ENCODE results near the gene PSMB5.

The PSMB5 gene

DNA sequence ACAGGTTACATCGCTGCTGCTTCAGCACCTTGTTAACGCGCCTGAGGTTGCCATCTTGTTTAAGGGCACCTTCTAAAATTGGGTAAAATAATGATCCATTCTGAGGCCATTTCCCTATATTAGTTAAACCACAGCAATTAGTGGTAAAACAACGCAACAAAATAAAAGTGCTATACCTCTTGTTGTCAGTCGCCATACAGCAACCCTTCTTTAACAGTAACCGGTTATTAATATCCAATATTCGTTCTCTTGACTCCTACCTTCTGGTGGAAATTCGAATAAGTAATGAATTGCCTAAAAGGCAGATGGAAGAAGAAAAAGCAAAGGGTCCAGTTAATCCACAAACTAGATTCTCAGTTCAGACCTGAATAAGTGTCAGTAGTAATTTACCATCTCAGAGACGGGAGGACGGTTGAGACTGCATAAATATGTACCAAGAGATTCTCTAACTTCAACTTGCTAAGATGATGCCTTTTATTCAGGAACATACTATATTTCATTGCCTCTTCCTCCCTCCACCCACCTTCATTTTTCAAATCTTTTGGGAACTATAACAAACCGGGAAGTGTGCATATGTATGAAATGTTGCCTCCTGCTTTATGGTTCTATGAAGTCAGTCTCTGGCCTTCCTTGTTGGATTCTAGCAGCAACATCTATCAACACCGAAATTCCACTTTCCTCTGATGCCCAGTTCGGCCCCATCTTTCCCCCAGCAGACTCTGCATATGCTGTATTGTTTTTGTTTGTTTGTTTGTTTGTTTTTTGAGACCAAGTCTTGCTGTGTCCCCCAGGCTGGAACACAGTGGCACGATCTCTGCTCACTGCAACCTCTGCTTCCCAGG is 824 bp upstream of the PSMB5 start:
- TF ChIP-seq, protein P1, sequence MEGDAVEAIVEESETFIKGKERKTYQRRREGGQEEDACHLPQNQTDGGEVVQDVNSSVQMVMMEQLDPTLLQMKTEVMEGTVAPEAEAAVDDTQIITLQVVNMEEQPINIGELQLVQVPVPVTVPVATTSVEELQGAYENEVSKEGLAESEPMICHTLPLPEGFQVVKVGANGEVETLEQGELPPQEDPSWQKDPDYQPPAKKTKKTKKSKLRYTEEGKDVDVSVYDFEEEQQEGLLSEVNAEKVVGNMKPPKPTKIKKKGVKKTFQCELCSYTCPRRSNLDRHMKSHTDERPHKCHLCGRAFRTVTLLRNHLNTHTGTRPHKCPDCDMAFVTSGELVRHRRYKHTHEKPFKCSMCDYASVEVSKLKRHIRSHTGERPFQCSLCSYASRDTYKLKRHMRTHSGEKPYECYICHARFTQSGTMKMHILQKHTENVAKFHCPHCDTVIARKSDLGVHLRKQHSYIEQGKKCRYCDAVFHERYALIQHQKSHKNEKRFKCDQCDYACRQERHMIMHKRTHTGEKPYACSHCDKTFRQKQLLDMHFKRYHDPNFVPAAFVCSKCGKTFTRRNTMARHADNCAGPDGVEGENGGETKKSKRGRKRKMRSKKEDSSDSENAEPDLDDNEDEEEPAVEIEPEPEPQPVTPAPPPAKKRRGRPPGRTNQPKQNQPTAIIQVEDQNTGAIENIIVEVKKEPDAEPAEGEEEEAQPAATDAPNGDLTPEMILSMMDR (IDR thresholded peaks at IDR 0.05; ENCODE audit: borderline replicate concordance, control extremely low read depth, extremely low read depth, insufficient read depth, missing control alignments): no peak
- in situ Hi-C loops (cut with MboI; ENCODE audit: low sequenced_read_pairs, unreplicated experiment): no loop called here
- no peak for DNase-seq (ENCODE audit: low spot score)

DNA sequence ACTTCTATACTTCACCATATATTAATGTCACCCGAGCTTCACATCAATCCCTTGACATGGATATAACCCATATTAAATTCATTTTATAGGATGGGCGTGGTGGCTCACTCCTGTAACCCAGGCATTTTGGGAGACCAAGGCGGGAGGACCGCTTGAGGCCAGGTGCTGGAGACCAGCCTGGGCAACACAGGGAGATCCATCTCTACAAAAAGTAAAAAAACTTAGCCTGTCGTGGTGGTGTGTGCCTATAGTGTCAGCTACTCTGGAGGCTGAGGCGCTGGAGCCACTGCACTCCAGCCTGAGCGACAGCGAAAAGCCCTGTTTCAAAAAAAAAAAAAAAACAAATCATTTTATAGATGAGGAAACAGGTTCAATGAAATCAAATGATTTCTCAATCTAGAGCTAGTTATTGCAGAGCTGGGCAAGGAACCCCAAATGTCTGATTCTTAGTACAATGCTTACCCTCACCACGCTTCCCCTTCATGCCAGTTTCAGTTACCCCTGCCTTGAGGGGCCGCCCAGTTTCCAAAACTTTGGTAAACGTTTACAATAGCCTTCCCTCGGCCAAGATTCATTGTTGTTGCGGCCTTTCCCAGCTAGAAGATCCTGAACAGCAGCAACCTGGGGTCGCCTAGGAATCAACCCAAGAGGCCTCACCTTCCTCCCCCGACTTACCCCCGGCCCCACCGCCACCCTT is 751 bp downstream of the PSMB5 start:
- in situ Hi-C loops (cut with MboI; ENCODE audit: low sequenced_read_pairs, unreplicated experiment): no loop called here
- TF ChIP-seq, protein P1 (IDR thresholded peaks at IDR 0.05; ENCODE audit: borderline replicate concordance, control extremely low read depth, extremely low read depth, insufficient read depth, missing control alignments): no peak
- no peak for DNase-seq (ENCODE audit: low spot score)

DNA sequence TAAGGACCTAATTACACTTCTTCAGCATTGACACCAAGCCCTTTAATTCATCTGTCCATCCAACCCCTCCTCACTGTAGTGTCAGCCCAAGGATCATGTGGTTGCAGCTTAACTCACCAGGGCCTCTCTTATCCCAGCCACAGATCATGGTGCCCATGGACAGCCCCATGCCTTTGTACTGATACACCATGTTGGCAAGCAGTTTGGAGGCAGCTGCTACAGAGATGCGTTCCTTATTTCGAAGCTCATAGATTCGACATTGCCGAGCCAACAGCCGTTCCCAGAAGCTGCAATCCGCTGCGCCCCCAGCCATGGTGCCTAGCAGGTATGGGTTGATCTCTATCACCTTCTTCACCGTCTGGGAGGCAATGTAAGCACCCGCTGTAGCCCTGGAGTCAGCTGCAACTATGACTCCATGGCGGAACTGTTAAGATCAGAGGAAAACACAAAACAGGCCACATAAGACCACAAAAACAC is 1.4 kb downstream of the PSMB5 start:
- TF ChIP-seq, protein P1 (IDR thresholded peaks at IDR 0.05; ENCODE audit: borderline replicate concordance, control extremely low read depth, extremely low read depth, insufficient read depth, missing control alignments): no peak
- in situ Hi-C loops (cut with MboI; ENCODE audit: low sequenced_read_pairs, unreplicated experiment): no loop called here

DNA sequence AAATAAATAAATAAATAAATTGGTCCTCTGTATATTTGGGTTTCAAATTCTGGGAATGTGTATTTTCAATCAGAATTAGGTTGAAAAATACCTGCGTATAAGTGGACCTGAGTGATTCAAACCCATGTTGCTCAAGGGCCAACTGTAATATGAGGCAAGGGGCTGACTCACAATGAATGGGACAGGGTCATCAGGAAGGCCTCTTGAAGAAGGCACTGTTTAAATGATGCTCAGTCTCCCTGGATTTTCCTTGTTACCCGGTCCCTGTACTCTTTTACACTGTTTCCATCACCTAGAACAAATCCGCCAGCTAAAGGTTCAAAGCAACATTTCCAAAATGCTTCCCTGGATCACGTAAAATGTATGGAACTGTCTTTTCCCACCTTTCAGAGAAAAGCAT is 3.8 kb downstream of the PSMB5 start:
- in situ Hi-C loops (cut with MboI; ENCODE audit: low sequenced_read_pairs, unreplicated experiment): no loop called here
- TF ChIP-seq, protein P1 (IDR thresholded peaks at IDR 0.05; ENCODE audit: borderline replicate concordance, control extremely low read depth, extremely low read depth, insufficient read depth, missing control alignments): no peak
- no peak for DNase-seq (ENCODE audit: low spot score)

More for the DNA sequence above, 1.4 kb downstream of the PSMB5 start:
- no peak for DNase-seq (ENCODE audit: low spot score)

DNA sequence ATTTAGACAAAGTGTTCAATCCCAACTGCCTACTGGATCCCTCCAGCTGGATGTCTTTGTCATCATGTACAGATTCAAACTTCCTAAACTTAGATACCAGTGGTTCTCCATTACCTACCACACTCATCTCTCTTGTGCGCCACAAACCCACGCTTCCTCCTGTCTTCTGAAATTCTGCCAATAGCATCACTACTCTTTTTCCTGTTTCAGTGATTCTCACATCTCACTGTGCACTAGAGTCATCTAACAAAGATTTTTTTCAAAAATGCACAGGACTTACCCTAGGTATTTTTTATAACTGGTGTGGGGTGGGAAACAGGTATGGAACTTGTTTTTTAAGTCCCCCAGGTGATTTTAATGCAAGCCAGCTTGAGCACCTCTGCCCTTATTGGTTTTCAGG is 5.9 kb downstream of the PSMB5 start:
- no peak for DNase-seq (ENCODE audit: low spot score)
- in situ Hi-C loops (cut with MboI; ENCODE audit: low sequenced_read_pairs, unreplicated experiment): no loop called here
- TF ChIP-seq, protein P1 (IDR thresholded peaks at IDR 0.05; ENCODE audit: borderline replicate concordance, control extremely low read depth, extremely low read depth, insufficient read depth, missing control alignments): no peak

DNA sequence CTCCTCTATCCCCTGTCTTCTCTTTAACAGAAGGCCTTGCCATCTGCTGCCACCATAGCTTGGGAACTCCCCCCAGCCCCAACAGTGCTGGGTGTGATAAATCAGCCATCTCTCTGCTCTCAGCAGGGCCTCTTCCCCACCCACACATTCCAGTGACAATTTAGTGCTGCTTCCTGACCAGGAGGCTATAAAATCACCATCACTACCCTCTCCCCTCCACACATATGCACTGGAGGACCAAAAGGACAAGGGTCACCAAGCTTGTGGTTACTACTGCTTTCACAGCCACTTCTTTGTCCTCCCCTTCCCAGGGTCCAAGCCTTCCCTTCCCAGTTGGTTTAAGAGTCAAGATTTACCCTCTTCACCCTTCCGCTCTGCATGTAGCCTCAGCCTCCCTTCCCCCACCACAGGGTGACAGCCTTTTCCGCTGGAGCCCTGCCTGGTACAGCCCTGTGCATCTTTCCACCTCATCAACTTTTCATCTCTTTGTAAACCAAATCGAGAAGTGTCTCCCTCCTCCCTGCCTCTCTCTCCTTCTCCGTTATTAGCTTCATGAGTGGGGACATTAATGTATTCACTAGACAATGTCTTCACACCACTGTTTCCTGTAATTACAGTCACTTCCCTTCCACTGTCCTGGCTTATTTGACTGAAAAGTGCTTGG is 9.4 kb downstream of the PSMB5 start:
- TF ChIP-seq, protein P1 (IDR thresholded peaks at IDR 0.05; ENCODE audit: borderline replicate concordance, control extremely low read depth, extremely low read depth, insufficient read depth, missing control alignments): no peak
- DNase-seq (ENCODE audit: low spot score): no peak
- in situ Hi-C loops (cut with MboI; ENCODE audit: low sequenced_read_pairs, unreplicated experiment): no loop called here

Measured in GM13976 (cell line).